Measurements from ENCODE around the gene ABT1.

The ABT1 gene

GRCh38 chr6:26553635-26554446, 42.9 kb upstream of the ABT1 start:
- DNase-seq (ENCODE audit: low read depth), result peak; percentile 92
- peak overlapping the region; percentile 45 for H3K4me3 ChIP-seq (ENCODE audit: control insufficient read depth, low read depth, low read length)
- TF ChIP-seq, protein P1, sequence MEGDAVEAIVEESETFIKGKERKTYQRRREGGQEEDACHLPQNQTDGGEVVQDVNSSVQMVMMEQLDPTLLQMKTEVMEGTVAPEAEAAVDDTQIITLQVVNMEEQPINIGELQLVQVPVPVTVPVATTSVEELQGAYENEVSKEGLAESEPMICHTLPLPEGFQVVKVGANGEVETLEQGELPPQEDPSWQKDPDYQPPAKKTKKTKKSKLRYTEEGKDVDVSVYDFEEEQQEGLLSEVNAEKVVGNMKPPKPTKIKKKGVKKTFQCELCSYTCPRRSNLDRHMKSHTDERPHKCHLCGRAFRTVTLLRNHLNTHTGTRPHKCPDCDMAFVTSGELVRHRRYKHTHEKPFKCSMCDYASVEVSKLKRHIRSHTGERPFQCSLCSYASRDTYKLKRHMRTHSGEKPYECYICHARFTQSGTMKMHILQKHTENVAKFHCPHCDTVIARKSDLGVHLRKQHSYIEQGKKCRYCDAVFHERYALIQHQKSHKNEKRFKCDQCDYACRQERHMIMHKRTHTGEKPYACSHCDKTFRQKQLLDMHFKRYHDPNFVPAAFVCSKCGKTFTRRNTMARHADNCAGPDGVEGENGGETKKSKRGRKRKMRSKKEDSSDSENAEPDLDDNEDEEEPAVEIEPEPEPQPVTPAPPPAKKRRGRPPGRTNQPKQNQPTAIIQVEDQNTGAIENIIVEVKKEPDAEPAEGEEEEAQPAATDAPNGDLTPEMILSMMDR (IDR thresholded peaks at IDR 0.05; ENCODE audit: control insufficient read depth, insufficient read depth, low read depth, low read length, missing control alignments), result no peak

DNA sequence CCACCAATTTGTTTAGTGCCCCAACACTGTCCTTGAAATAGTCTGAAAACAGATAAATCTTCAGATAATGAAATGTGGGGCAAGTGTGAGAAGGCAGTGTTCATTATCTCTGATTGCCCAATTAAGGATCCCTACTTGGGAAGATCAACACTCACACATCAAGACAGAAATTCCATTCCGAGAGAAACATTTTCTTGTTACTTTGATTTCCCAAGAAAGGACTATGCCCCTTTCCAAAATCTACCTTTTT, 42.4 kb upstream of the ABT1 start:
- no peak for DNase-seq (ENCODE audit: low read depth)
- TF ChIP-seq, protein P1 (IDR thresholded peaks at IDR 0.05; ENCODE audit: control insufficient read depth, insufficient read depth, low read depth, low read length, missing control alignments), result no peak
- peak overlapping the region; percentile 34 for H3K4me3 ChIP-seq (ENCODE audit: control insufficient read depth, low read depth, low read length)

- no peak for DNase-seq (ENCODE audit: low read depth)
Observed at GRCh38 chr6:26554697-26555504, 41.9 kb upstream of the ABT1 start.

DNA sequence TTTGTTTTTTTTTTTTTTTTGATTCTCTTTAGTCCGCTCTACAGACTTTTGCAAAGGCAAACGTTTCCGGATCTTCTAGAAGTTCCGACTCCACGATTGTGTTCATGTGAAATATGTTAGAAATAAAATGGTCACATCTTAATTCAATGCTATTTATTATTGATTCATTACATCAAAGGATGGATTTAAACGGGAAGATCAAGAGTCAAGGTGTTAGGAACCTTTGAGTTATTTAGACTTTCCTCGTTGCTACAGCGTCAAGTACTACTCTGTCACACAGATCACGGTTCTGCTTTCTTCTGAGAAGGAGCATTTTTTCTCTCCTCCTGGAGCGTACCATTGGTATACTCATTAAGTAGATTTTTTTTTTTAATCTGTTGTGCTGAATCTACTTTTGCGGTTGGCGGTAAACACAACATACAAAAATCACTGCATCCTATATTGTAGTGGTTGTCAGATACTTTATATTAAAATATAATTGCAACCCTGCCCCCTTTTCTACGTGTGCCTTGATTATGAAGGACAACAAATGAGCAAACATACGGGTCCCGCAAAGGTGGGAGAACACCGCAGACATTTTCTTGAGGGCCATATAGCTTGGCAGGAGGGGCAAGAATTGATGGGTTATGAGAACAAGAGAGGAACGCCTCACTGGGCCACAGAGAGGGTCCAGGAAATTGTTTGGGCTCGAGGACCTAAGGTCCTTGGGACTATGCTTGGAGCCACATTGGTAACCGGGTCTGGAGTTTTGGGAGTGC, 41.1 kb upstream of the ABT1 start:
- TF ChIP-seq, protein P1 (IDR thresholded peaks at IDR 0.05; ENCODE audit: control insufficient read depth, insufficient read depth, low read depth, low read length, missing control alignments), result no peak
- H3K4me3 ChIP-seq (ENCODE audit: control insufficient read depth, low read depth, low read length), result no peak overlapping the region; the same call in 1 of the 2 replicates
- no peak for DNase-seq (ENCODE audit: low read depth)

More at GRCh38 chr6:26554697-26555504, 41.9 kb upstream of the ABT1 start:
- TF ChIP-seq, protein P1 (IDR thresholded peaks at IDR 0.05; ENCODE audit: control insufficient read depth, insufficient read depth, low read depth, low read length, missing control alignments), result no peak
- peak overlapping the region; percentile 34 for H3K4me3 ChIP-seq (ENCODE audit: control insufficient read depth, low read depth, low read length)

DNA sequence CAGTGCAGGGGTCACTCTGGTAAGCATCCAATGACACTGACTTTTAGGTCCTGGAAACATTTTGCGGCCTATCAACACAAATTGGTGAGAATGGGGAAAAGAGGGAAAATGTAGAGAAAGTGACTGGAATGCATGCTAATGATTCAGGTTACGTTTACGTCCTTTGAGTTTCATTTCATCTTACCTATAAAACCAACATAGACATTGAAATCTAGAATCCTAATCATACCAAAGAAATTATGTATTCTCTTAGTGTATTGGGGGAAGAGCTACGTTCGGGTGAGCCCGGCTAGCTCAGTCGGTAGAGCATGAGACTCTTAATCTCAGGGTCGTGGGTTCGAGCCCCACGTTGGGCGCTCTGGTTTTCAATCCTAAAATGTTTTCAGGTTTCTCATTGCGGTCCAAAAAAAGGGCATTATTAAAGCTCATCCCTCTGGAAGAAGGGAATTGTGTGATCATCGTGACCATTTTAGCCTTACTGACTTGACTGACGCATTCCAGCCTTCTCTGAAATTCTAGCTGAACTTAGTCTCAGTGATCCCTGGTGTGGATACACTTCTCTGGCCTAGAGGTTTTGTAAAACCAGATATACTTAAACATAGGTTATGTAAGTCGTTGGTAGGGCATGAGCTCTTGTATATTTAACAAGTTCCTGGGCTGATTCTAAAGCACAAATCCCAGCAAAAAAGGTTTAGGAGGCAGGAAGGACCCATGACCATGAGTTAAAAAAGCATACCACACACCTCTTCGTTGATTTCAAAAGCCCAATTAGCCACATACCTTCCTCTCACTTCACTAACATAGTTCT, 40.3 kb upstream of the ABT1 start:
- DNase-seq (ENCODE audit: low read depth), result peak; percentile 82
- TF ChIP-seq, protein P1 (IDR thresholded peaks at IDR 0.05; ENCODE audit: control insufficient read depth, insufficient read depth, low read depth, low read length, missing control alignments), result no peak
- H3K4me3 ChIP-seq (ENCODE audit: control insufficient read depth, low read depth, low read length), result no peak overlapping the region

Data from AG09309 (cell line).